ENCODE results near the gene ATP4B.
"Not testable (repeated sequence)": the region's sequence is repeated elsewhere in the genome, so short reads cannot be mapped to it uniquely, and the experiment has no call there.

ATP4B gene

DNA sequence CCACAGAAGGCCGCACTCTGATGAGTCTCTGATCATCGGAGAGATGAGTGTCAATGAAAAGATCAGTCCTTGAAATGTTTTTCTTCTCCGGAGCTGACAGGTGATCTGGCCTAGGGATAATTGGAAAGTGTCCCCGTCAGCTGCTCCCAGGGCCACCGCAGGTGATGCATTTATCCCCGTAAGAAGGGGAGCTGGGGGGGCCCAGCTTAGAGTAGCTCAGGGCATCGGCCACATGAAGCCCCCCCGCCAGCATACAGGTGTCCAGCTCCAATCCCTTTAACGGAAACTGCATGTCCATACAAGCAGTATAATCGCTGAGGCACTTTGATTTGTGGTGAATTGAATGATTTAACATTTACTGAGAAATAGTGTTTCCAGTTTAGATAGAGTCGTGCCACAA lies 27.7 kb downstream of the ATP4B start:
- DNase-seq (ENCODE audit: low read depth), result no peak
- TF ChIP-seq CTCF (conservative IDR thresholded peaks at IDR 0.05; ENCODE audit: low read length), result no peak
- H3K4me3 ChIP-seq (ENCODE audit: low read length), result no peak overlapping the region

- TF ChIP-seq CTCF (conservative IDR thresholded peaks at IDR 0.05; ENCODE audit: low read length), result no peak
- no peak for DNase-seq (ENCODE audit: low read depth)
- no peak overlapping the region for H3K4me3 ChIP-seq (ENCODE audit: low read length)
Measured at GRCh38 chr13:113629866-113630265, 28.1 kb downstream of the ATP4B start.

DNA sequence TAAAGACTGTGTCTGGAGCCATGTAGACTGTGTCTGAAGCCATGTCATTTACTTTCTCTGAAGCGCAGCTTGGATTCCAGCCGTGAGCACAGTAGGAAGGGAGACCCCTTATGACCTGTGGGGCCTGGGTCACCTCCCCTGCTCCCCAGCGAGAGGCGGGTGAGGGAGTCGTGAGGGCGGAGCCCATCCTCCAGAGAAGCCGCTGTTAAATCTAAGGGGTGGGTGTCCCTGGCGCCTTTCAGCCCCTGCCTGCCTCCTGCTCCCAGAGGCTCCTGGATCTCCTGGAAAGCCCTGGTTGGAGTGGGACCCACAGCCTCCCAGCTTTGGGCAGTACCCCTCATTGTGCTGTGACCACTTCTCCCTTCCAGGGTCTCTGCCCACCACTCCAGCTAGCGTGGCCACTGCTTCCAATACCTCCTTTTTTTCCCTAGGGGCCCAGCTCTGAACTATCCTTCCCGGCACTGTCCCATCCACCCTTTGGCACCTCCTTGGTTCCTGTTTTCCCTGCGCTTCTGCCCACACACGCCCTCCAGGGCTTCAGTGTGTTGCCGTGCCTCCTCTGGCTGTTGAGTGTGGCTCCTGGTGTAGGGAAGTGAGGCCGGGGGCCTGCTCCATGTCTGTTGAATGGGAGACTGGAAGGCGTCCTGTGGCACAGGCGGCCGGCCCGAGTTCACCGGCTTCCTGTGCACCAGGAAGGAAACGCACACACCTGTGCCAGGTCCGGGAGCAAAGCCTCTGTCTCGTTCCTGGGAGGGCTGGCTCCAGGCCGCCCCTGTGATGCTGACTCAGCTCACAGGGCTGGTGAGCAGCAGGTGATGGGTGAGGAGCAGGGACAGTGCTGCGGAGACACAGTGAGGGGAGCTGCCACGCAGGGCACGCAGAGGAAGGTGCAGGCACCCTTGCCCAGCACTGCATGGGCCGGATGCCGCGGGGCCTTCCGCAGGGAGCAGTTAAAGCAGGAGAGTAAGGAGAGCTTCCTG lies 29.4 kb downstream of the ATP4B start:
- DNase-seq (ENCODE audit: low read depth), result no peak

GRCh38 chr13:113627136-113627535 lies 30.9 kb downstream of the ATP4B start:
- no peak for DNase-seq (ENCODE audit: low read depth)
- no peak for TF ChIP-seq CTCF (conservative IDR thresholded peaks at IDR 0.05; ENCODE audit: low read length)
- H3K4me3 ChIP-seq (ENCODE audit: low read length), result no peak overlapping the region

More for the DNA sequence above, 29.4 kb downstream of the ATP4B start:
- TF ChIP-seq CTCF (conservative IDR thresholded peaks at IDR 0.05; ENCODE audit: low read length), result no peak
- H3K4me3 ChIP-seq (ENCODE audit: low read length), result no peak overlapping the region

DNA sequence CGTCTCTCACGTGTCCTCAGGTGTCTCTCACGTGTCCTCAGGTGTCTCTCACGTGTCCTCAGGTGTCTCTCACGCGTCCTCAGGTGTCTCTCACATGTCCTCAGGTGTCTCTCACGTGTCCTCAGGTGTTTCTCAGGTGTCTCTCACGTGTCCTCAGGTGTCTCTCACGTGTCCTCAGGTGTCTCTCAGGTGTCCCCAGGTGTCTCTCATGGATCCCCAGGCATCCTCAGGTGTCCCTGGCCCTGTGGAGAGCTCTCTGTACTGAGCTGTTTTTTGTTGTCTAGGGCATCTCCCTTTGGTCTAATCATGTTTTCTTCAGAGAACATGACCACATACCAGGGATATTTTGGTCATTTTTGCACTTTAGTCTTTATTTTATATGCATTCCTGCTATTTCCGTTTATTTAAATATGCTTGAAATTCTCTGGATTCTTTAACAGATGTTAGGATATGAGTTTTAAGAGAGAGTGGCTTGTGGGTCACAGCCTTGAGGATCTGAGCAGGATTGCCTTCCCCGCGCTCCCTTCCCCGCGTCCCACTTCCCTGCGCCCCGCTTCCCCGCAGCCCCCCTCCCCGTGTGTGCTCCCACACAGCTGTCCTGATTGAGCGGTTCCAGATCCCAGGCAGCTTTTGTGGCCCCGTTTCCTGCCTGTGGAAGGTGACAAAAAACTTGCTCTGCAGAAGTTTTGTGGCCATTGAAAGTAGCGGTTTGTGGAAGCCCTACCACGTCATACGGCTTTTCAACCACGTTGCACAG lies 31.9 kb downstream of the ATP4B start:
- H3K4me3 ChIP-seq (ENCODE audit: low read length), result no peak overlapping the region
- no peak for TF ChIP-seq CTCF (conservative IDR thresholded peaks at IDR 0.05; ENCODE audit: low read length)
- DNase-seq (ENCODE audit: low read depth), result peak; percentile 74

DNA sequence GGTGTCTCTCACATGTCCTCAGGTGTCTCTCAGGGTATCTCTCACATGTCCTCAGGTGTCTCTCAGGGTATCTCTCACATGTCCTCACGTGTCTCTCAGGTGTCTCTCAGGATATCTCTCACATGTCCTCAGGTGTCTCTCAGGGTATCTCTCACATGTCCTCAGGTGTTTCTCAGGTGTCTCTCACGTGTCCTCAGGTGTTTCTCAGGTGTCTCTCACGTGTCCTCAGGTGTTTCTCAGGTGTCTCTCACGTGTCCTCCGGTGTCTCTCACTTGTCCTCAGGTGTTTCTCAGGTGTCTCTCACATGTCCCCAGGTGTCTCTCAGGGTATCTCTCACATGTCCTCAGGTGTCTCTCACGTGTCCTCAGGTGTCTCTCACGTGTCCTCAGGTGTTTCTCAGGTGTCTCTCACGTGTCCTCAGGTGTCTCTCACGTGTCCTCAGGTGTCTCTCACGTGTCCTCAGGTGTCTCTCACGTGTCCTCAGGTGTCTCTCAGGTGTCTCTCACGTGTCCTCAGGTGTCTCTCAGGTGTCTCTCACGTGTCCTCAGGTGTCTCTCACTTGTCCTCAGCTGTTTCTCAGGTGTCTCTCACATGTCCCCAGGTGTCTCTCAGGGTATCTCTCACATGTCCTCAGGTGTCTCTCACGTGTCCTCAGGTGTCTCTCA lies 33.2 kb downstream of the ATP4B start:
- not testable (repeated sequence) for H3K4me3 ChIP-seq (ENCODE audit: low read length); DNase-seq (ENCODE audit: low read depth)

GRCh38 chr13:113624235-113624587 lies 33.8 kb downstream of the ATP4B start:
- no peak for TF ChIP-seq CTCF (conservative IDR thresholded peaks at IDR 0.05; ENCODE audit: low read length)
- no peak overlapping the region for H3K4me3 ChIP-seq (ENCODE audit: low read length)
- DNase-seq (ENCODE audit: low read depth), result no peak
